ENCODE results near the gene CCDC183. TPM values are rescaled to one million over a fixed set of nuclear protein-coding genes. Genes with fewer than 3 reads are reported as not detected.
A peak's percentile ranks its signal among the peaks of the same experiment; 100 is the strongest.
"Not testable (repeated sequence)": the region's sequence is repeated elsewhere in the genome, so short reads cannot be mapped to it uniquely, and the experiment has no call there.

Gene CCDC183
- total and polyA plus RNA-seq, 3 donors from 2014 or later = 37.8 to 59.8 (median 41.1) TPM

DNA sequence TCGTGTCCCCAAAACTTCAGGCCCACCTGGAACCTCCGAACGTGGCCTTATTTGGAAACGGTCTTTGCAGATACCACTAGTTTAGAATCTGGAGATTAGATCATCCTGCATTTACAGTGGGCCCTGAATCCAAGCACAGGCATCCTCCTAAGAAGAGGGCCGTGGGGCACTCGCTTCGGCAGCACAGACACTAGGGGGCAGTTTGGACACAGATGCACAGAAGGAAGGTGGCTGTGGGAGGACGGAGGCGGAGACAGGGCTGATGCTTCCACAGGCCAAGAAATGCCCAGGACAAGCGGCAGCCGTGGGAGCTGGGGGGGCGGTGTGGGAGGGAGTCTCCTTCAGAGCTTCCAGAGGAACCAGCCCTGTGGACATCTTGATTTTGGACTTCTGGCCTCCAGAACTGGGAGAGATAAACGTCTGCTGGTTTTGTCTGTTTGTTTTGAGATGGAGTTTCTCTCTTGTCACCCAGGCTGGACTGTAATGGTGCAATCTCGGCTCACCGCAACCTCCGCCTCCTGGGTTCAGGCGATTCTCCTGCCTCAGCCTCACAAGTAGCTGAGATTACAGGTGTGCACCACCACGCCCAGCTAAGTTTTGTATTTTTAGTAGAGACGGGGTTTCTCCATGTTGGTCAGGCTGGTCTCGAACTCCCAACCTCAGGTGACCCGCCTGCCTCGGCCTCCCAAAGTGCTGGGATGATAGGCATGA, 35.1 kb upstream of the CCDC183 start:
- TF ChIP-seq, protein P1, sequence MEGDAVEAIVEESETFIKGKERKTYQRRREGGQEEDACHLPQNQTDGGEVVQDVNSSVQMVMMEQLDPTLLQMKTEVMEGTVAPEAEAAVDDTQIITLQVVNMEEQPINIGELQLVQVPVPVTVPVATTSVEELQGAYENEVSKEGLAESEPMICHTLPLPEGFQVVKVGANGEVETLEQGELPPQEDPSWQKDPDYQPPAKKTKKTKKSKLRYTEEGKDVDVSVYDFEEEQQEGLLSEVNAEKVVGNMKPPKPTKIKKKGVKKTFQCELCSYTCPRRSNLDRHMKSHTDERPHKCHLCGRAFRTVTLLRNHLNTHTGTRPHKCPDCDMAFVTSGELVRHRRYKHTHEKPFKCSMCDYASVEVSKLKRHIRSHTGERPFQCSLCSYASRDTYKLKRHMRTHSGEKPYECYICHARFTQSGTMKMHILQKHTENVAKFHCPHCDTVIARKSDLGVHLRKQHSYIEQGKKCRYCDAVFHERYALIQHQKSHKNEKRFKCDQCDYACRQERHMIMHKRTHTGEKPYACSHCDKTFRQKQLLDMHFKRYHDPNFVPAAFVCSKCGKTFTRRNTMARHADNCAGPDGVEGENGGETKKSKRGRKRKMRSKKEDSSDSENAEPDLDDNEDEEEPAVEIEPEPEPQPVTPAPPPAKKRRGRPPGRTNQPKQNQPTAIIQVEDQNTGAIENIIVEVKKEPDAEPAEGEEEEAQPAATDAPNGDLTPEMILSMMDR (IDR thresholded peaks at IDR 0.05) = peak in 2 of 3 experiments; percentile 44 to 54
- DNase-seq = peak; percentile 84
- H3K9me3 ChIP-seq; H3K36me3 ChIP-seq (ENCODE audit: low read depth, missing control alignments); H3K27me3 ChIP-seq; intact Hi-C loops (cut with DNase I; ENCODE audit: low total_unique reads); H3K4me3 ChIP-seq; H3K27ac ChIP-seq; H3K4me1 ChIP-seq: not testable (repeated sequence)
- 54 to 61% methylated on average over 22 of the region's 22 CpGs for WGBS, 2 donors

DNA sequence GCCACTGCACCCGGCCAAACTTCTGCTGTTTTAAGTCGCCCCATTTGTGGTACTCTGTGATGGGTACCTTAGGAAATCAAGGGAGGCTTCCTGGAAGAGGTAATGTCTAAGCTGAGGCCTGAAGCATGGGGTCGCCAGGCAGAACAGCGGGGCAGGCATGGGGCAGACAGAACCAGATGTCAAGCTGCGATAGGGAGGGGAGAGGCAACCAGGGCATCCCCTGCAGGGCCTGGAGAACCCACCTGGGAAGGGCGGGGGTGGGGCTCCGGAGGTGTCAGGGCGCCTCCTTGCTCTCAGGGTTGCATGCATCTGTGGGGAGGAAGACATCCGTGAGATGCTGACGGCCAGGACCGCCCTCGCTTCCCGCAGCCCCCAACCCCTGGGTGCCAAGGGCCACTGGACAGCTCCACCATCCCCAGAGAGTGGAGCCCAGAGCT, 34.6 kb upstream of the CCDC183 start:
- intact Hi-C loops (cut with DNase I; ENCODE audit: low total_unique reads) = no loop called here
- no peaks in the 10 kb centered on the region for H3K27me3 ChIP-seq
- no peaks in the 10 kb centered on the region for H3K9me3 ChIP-seq
- no peak for DNase-seq
- no peaks in the 10 kb centered on the region for H3K36me3 ChIP-seq (ENCODE audit: low read depth, missing control alignments)
- peaks cover 2% of the 10 kb centered on the region for H3K4me1 ChIP-seq
- H3K4me3 ChIP-seq = no peak overlapping the region
- no peak for TF ChIP-seq POLR2A (IDR thresholded peaks at IDR 0.05)
- TF ChIP-seq, protein P1 (IDR thresholded peaks at IDR 0.05) = no peak
- 83 to 90% methylated on average over 6 to 13 of the region's 13 CpGs for WGBS, 2 donors
- no peak overlapping the region for H3K27ac ChIP-seq

DNA sequence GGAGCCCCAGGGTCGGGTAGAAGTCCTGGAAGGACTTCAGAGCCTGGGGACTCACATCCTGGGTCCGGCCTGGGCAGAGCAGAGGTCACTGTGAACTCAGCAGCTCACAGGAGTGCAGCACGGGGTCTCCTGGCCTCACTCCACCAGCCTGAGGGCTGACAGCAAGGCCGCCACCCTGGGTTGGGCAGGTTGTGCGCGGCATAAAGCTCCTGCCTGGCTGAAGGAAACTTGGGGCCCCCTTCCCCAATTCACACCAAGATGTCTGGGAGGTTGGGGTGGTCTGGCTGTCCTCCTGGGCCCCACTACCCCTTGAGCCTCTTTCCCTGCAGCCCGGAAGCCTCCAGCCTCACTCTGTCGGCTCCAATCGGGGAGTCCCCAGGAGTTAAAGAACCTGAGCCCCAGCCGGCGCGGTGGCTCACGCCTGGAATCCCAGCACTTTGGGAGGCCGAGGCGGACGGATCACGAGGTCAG, 33.9 kb upstream of the CCDC183 start:
- Histone ChIP-seq H3K27me3 (no peaks in the 10 kb centered on the region), H3K36me3 (ENCODE audit: low read depth, missing control alignments) (no peaks in the 10 kb centered on the region), H3K4me3 (no peak overlapping the region), H3K9me3 (no peaks in the 10 kb centered on the region), H3K27ac (no peak overlapping the region), H3K4me1 (peaks cover 2% of the 10 kb centered on the region)
- WGBS, 2 donors = 62 to 71% methylated on average over 14 to 15 of the region's 17 CpGs
- TF ChIP-seq, protein P1 (IDR thresholded peaks at IDR 0.05) = no peak
- no peak for TF ChIP-seq POLR2A (IDR thresholded peaks at IDR 0.05)
- no peak for DNase-seq
- intact Hi-C loops (cut with DNase I; ENCODE audit: low total_unique reads) = no loop called here

DNA sequence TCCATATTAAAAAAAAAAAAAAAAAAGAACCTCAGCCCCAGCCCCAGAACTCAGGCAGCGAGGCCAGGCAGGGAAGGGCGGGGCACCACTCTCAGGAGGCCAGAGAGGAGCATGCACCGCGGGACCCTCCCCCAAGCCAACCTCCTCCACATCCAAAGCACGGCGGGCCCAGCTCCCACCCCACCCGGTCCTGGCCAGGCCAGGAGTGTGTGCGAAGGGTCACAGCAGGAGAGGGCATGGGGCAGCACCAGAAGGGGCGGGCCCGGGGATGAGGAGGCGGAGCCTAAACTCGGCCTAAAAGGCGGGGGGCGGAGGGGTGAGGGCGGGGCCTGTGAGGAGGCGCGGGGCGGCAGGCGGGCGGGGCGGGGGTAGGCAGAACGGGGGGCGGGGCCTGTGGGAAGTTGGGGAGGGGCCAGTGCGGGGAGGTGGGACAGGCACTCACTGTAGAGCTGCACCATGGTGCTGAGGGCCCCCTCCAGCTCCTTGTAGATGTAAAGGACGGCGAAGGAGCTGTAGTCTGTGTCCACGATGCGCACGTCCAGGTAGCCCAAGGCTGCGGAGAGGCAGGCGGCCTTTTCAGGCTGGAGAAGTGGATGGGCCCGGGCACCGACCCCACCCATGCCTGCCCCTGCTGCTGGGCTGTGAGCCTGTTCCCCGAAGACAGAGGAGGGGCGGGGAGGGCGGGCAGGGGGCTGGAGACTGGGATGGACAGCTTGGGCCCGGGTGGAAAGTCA, 33.1 kb upstream of the CCDC183 start:
- WGBS, 2 donors = 6 to 35% methylated on average over 19 to 33 of the region's 37 CpGs
- Histone ChIP-seq H3K27me3 (no peaks in the 10 kb centered on the region), H3K27ac (no peak overlapping the region), H3K9me3 (no peaks in the 10 kb centered on the region), H3K36me3 (ENCODE audit: low read depth, missing control alignments) (no peaks in the 10 kb centered on the region), H3K4me1 (peaks cover 2% of the 10 kb centered on the region), H3K4me3 (peak overlapping the region in 1 of 2 donors; percentile 31)
- TF ChIP-seq, protein P1 (IDR thresholded peaks at IDR 0.05) = no peak
- no peak for TF ChIP-seq POLR2A (IDR thresholded peaks at IDR 0.05)
- intact Hi-C loops (cut with DNase I; ENCODE audit: low total_unique reads) = no loop called here
- DNase-seq = peak; percentile 72
